ENCODE measurements around the gene LCAT. TPM values are rescaled to one million over a fixed set of nuclear protein-coding genes. Genes with fewer than 3 reads are reported as not detected.
A peak's percentile ranks its signal among the peaks of the same experiment; 100 is the strongest.

LCAT gene
- total and polyA plus RNA-seq, 2 experiments from 2014 or later = 13.7 to 18.9 TPM

DNA sequence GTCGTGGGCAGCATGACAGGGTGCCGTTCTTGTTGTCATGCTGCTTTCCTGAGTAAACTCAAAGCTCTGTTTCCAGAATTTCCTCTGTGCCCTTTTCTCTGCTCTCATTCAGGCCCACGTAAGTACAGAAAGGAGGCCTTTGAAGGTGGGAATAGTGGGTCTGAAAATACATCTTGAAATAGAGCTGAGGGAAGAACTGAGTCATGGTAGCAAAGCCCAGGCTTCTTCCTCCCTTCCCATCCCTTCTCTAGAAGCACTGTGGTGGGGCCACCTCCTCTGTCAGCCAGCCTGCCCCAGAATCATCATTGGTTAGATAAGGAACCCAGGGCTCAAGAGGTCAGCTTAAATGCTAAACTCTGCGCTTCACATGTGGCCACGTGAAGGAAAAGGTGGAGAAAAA, 21.7 kb downstream of the LCAT start (continued):
- TF ChIP-seq ZNF462 (CRISPR knock-in tag; IDR thresholded peaks at IDR 0.05) (no peak), EZH2 (IDR thresholded peaks at IDR 0.05; ENCODE audit: low read depth, unreplicated experiment) (no peak), EZH2phosphoT487 (IDR thresholded peaks at IDR 0.05; ENCODE audit: unreplicated experiment) (no peak), CTCF (conservative IDR thresholded peaks at IDR 0.05; ENCODE audit: low read depth in 2 of 2) (no peak), ETS1 (IDR thresholded peaks at IDR 0.05) (no peak)

- ATAC-seq (no peak; the same call in 2 of the 3 replicates), DNase-seq (ENCODE audit: low spot score) (no peak)
- H3K27ac ChIP-seq (ENCODE audit: low read depth) = no peak overlapping the region
- TF ChIP-seq ZNF331 (CRISPR knock-in tag; IDR thresholded peaks at IDR 0.05; ENCODE audit: low read depth) (no peak), CTCF (conservative IDR thresholded peaks at IDR 0.05; ENCODE audit: low read depth in 2 of 2) (peak in 1 of 2 experiments; percentile 49; a peak in 2 of 4 replicates)
- no peaks in the 10 kb centered on the region for H3K36me3 ChIP-seq (ENCODE audit: insufficient read depth)
- H4K20me1 ChIP-seq (replicated peaks; ENCODE audit: insufficient read depth) = no peaks in the 10 kb centered on the region; the same call in 1 of the 2 replicates
- H3K27me3 ChIP-seq (ENCODE audit: insufficient read depth) = no peaks in the 10 kb centered on the region
- H3K4me2 ChIP-seq = no peak overlapping the region
- H3K9me3 Mint-ChIP-seq = no peaks in the 10 kb centered on the region
- peak overlapping the region; percentile 44; the same call in 1 of the 2 replicates for H3K27ac Mint-ChIP-seq
- H3K4me1 Mint-ChIP-seq = peaks cover 24% of the 10 kb centered on the region
- H3K4me3 Mint-ChIP-seq = no peak overlapping the region
- no peaks in the 10 kb centered on the region for H3K9me2 ChIP-seq (ENCODE audit: insufficient read depth)
- peaks cover 13% of the 10 kb centered on the region for H3K4me1 ChIP-seq (ENCODE audit: insufficient read depth)
- peaks cover 5% of the 10 kb centered on the region for H3K27me3 Mint-ChIP-seq (ENCODE audit: insufficient read depth, low read depth, poor library complexity)
- H3F3A ChIP-seq (replicated peaks; ENCODE audit: low read depth) = no peaks in the 10 kb centered on the region
- no peaks in the 10 kb centered on the region for H3K79me2 ChIP-seq (replicated peaks; ENCODE audit: insufficient read depth)
- peaks cover 4% of the 10 kb centered on the region; the same call in 2 of the 3 replicates for H3K36me3 Mint-ChIP-seq (ENCODE audit: low read depth)
- H3K4me3 ChIP-seq = no peak overlapping the region
- no peak overlapping the region for H2AFZ ChIP-seq
Observed at GRCh38 chr16:67919622-67920221, 24.2 kb downstream of the LCAT start.

Measured in GM23338 (cell line).